Brain microvascular endothelial cell (primary cell): ENCODE measurements around the gene ADARB2.

ENCODE experiments used
- DNase-seq: peaks from one replicate; pipeline ENCODE4 v3.0.0-alpha.2; 2020
- H3K27ac ChIP-seq: fragments of 250-450 bp; sonication (Bioruptor Pico); 2 replicates; pipeline ENCODE4 v1.5.1; 2020; ENCODE audit warnings: mild to moderate bottlenecking, moderate library complexity
- H3K27me3 ChIP-seq: fragments of 250-450 bp; sonication (Bioruptor Pico); replicated peaks from 2 replicates; pipeline ENCODE4 v1.5.1; 2020; ENCODE audit warnings: mild to moderate bottlenecking
- H3K36me3 ChIP-seq: fragments of 250-450 bp; sonication (Bioruptor Pico); replicated peaks from 2 replicates; pipeline ENCODE4 v1.5.1; 2020; ENCODE audit warnings: mild to moderate bottlenecking
- H3K4me3 ChIP-seq: 2 replicates; pipeline ENCODE4 v1.5.1; 2011; ENCODE audit warnings: low read depth, mild to moderate bottlenecking, control low read depth, low read length, moderate library complexity
- CTCF ChIP-seq: IDR thresholded peaks from 2 replicates; pipeline ENCODE4 v1.5.1; 2011; ENCODE audit warnings: low read depth, mild to moderate bottlenecking, moderate library complexity, low read length, control low read depth, inconsistent platforms; ENCODE audit errors: missing control alignments
- in situ Hi-C: cut with HindIII; loops from 2 replicates; pipeline ENCODE4 v1.10.0; 2017; ENCODE audit warnings: low sequenced_read_pairs, low pct_ligation_motif_present

ADARB2 gene

GRCh38 chr10:1185911-1186682 is 551.2 kb downstream of the ADARB2 start:
- no peak for TF ChIP-seq CTCF

GRCh38 chr10:1184541-1185430 is 552.5 kb downstream of the ADARB2 start:
- no peak for DNase-seq
- H3K4me3 ChIP-seq: no peak overlapping the region
- H3K36me3 ChIP-seq: no peaks in the 10 kb centered on the region
- in situ Hi-C loops: no loop called here
- TF ChIP-seq CTCF: no peak
- no peak overlapping the region for H3K27ac ChIP-seq
- no peaks in the 10 kb centered on the region for H3K27me3 ChIP-seq

More at GRCh38 chr10:1185911-1186682, 551.2 kb downstream of the ADARB2 start:
- no peaks in the 10 kb centered on the region for H3K36me3 ChIP-seq
- H3K27ac ChIP-seq: no peak overlapping the region
- no peaks in the 10 kb centered on the region for H3K27me3 ChIP-seq
- no peak overlapping the region for H3K4me3 ChIP-seq
- in situ Hi-C loops: no loop called here
- no peak for DNase-seq

- H3K36me3 ChIP-seq: no peaks in the 10 kb centered on the region
- no peak for DNase-seq
- H3K27me3 ChIP-seq: no peaks in the 10 kb centered on the region
- no peak overlapping the region for H3K4me3 ChIP-seq
- in situ Hi-C loops: no loop called here
- no peak for TF ChIP-seq CTCF
- H3K27ac ChIP-seq: no peak overlapping the region
Measured at GRCh38 chr10:1183701-1184100, 553.6 kb downstream of the ADARB2 start.

GRCh38 chr10:1183033-1183396 is 554.3 kb downstream of the ADARB2 start:
- no peak for DNase-seq
- no peaks in the 10 kb centered on the region for H3K36me3 ChIP-seq
- no peaks in the 10 kb centered on the region for H3K27me3 ChIP-seq
- H3K27ac ChIP-seq: no peak overlapping the region
- no peak overlapping the region for H3K4me3 ChIP-seq
- in situ Hi-C loops: no loop called here
- no peak for TF ChIP-seq CTCF

- Histone ChIP-seq H3K27me3 (no peaks in the 10 kb centered on the region), H3K27ac (no peak overlapping the region), H3K4me3 (no peak overlapping the region), H3K36me3 (no peaks in the 10 kb centered on the region)
- TF ChIP-seq CTCF: no peak
- no peak for DNase-seq
- in situ Hi-C loops: no loop called here
Measured at GRCh38 chr10:1182280-1183032, 554.9 kb downstream of the ADARB2 start.
